ENCODE data around the gene MMP28.
A peak's percentile ranks its signal among the peaks of the same experiment; 100 is the strongest.

The MMP28 gene

DNA sequence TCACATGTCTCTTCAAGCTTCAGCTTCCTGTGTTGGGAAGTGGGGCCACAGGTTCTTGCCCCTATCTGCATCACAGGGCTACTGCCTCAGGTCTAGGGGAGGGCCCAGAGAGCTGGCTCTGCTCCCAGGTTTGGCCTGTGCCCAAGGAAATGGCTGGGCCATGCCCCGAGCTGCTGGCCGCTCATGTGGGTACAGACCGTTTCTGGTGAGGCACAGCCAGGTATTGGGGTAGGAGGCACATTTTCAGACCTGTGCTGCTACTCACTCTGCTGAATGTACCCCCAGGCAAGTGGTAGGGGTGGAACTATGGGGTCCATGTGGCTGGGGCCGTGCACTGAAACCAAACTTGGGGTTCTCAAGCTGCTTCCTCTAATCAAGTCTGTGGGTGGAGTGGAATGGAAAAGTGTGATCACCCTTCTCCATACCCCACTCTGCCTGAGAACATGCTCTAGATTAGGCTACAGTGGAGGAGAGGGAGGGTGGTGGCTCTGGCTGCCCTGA lies 47.0 kb downstream of the MMP28 start:
- DNase-seq (ENCODE audit: low read depth), result no peak
- H3K4me3 ChIP-seq (ENCODE audit: low read depth, low read length), result no peak overlapping the region

GRCh38 chr17:35747540-35748017 lies 47.9 kb downstream of the MMP28 start:
- DNase-seq (ENCODE audit: low read depth), result no peak
- no peak overlapping the region for H3K4me3 ChIP-seq (ENCODE audit: low read depth, low read length)

GRCh38 chr17:35745749-35746320 lies 49.6 kb downstream of the MMP28 start:
- no peak overlapping the region for H3K4me3 ChIP-seq (ENCODE audit: low read depth, low read length)
- DNase-seq (ENCODE audit: low read depth), result no peak

DNA sequence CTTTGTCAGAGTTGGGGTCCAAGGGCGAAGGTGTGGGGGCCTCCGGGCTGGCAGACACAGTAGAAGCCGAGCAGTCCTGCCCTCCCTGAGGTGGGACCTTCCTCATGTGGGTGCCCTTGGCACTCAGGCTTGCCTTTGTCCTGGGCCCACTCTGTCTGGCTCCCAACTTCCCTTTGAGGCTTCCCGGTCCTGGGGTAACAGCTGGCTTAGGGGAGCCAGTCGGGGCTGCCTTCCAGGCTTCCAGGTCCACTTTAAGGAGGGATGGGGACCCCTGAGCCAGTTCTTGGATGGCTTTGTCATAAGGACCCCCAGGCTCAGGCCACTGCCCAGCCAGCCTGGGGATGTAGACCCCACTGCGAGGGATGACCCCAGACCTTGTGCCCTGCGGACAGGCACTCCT lies 50.2 kb downstream of the MMP28 start:
- DNase-seq (ENCODE audit: low read depth), result no peak
- no peak overlapping the region for H3K4me3 ChIP-seq (ENCODE audit: low read depth, low read length)

- DNase-seq (ENCODE audit: low read depth), result no peak
- H3K4me3 ChIP-seq (ENCODE audit: low read depth, low read length), result no peak overlapping the region
Observed at GRCh38 chr17:35744830-35745229, 50.6 kb downstream of the MMP28 start.

GRCh38 chr17:35743626-35744328 lies 51.7 kb downstream of the MMP28 start:
- H3K4me3 ChIP-seq (ENCODE audit: low read depth, low read length), result no peak overlapping the region
- no peak for DNase-seq (ENCODE audit: low read depth)

GRCh38 chr17:35742896-35743477 lies 52.5 kb downstream of the MMP28 start:
- DNase-seq (ENCODE audit: low read depth), result no peak
- H3K4me3 ChIP-seq (ENCODE audit: low read depth, low read length), result no peak overlapping the region

- no peak overlapping the region for H3K4me3 ChIP-seq (ENCODE audit: low read depth, low read length)
Observed at GRCh38 chr17:35742496-35742895, 52.9 kb downstream of the MMP28 start.

DNA sequence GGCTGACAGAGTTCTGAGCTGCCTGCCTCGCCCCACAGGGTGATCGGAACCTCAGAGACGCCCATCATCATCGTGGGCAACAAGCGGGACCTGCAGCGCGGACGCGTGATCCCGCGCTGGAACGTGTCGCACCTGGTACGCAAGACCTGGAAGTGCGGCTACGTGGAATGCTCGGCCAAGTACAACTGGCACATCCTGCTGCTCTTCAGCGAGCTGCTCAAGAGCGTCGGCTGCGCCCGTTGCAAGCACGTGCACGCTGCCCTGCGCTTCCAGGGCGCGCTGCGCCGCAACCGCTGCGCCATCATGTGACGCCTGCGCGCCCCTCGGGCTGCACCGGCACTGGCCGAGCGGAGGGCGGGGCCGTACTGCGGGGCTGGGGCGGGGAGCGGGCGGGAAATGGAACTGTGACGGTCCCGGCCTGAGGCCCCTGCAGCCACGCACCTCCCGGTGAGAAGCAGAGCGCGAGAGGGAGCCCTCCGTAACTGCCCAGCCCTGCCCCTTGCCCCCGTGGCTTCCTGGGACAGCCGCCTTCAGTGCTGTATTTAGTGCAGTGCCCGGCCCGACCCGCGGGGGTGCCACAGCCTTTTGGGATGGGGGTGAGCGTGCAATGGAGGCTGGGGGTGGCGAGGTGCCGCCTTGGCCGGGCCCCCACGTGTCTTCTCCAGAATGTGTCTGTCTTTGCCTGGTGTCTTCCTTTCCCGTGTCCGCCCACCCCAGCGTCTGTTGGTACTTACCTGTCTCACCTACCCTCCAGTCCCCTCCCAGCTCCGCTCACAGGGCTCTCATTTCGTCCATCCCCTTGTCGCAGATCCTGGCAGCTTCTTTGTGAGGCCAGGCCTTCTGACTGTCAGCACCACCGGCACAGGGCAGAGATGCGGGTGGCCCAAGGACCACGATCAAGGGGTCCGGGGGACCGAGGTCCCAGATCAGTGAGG lies 54.2 kb downstream of the MMP28 start:
- DNase-seq (ENCODE audit: low read depth), result no peak
- H3K4me3 ChIP-seq (ENCODE audit: low read depth, low read length), result no peak overlapping the region

More at GRCh38 chr17:35742496-35742895, 52.9 kb downstream of the MMP28 start:
- DNase-seq (ENCODE audit: low read depth), result no peak

DNA sequence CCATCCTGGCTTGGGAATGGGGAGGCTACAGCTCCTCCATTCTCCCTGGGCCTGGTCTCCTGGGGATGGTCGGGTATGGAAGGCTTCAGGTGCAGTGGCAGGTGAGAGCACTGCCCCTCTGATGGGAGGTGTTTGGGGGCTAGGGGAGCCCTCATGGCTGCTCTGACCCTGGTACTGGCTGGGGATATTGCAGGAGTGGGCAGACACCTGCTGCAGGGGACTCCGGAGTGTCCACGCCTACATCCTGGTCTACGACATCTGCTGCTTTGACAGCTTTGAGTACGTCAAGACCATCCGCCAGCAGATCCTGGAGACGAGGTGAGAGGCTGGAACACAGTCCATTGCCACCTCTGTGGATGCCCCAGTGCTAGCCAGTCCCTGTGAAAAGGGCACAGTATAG lies 55.2 kb downstream of the MMP28 start:
- DNase-seq (ENCODE audit: low read depth), result no peak
- H3K4me3 ChIP-seq (ENCODE audit: low read depth, low read length), result no peak overlapping the region

DNA sequence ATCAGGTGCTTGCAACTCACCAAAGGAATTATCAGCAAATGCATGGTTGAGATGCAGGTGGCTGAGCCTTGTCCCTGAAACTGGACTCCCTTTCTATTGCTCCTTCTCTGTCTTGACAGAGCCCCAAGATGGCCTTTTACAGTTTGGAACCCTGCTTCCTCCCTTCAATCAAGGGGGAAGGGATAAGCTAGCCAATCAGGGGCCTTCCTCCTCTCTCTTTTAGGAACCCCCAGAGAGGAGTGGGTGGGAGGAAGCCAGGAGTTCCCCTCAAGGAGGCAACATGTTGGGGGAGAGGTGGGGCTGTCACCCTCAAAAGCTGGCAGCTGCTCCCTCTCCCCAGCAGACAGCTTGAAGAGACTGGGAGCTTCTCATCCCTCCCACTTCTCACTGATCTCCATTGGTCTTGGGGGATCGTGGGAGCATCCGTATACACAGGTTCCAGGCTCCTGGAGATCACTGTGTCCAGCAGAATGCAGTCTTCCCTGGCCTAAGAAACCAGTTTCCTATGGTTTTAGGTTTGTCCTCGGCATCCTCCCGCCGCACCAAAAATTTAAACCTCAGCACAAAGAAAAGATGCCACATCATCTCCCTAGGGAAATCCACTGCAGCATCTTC lies 56.8 kb downstream of the MMP28 start:
- DNase-seq (ENCODE audit: low read depth), result no peak

GRCh38 chr17:35736236-35736635 lies 59.2 kb downstream of the MMP28 start:
- H3K4me3 ChIP-seq (ENCODE audit: low read depth, low read length), result no peak overlapping the region
- no peak for DNase-seq (ENCODE audit: low read depth)

More for the DNA sequence above, 56.8 kb downstream of the MMP28 start:
- H3K4me3 ChIP-seq (ENCODE audit: low read depth, low read length), result no peak overlapping the region

GRCh38 chr17:35735036-35735805 lies 60.2 kb downstream of the MMP28 start:
- DNase-seq (ENCODE audit: low read depth), result no peak
- no peak overlapping the region for H3K4me3 ChIP-seq (ENCODE audit: low read depth, low read length)

DNA sequence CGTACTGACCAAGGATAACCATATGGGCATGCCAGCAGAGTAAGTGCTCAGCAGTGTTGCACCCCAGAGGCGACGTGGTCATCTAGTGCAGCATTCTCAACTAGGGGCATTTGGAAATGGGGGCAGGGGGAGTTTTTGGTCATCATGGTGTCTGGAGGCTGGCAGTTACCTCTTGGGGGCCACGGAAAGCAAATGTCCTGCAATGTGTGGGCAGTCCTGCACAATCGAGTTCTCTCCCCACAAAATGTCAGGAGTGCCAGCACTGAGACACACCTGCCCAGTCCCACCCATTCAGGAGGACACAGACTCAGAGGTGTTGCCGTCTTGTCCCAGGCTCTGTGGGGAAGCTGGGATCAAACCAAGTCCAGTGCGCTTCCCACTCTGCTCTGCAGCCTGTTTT lies 61.0 kb downstream of the MMP28 start:
- H3K4me3 ChIP-seq (ENCODE audit: low read depth, low read length), result no peak overlapping the region
- no peak for DNase-seq (ENCODE audit: low read depth)

DNA sequence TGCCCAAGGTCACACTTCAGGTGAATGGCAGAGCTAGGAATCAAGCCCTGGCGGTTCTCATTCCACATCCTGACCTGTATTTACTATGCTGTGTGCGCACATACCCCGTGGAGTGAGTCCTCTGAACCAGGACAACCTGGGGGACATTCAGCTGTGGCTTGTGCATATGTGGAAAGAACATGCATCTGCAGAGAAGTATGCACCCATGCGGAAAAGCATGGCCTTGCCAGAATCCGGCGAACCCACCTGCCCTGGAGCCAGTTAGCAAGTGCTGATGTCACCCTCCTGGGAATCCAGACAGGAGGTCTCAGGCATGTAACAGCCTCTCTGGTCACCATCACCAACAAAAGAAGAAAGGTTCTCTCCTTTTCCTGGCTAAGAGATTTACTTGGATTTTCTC lies 62.1 kb downstream of the MMP28 start:
- no peak for DNase-seq (ENCODE audit: low read depth)
- no peak overlapping the region for H3K4me3 ChIP-seq (ENCODE audit: low read depth, low read length)

GRCh38 chr17:35732806-35733136 lies 62.7 kb downstream of the MMP28 start:
- H3K4me3 ChIP-seq (ENCODE audit: low read depth, low read length), result no peak overlapping the region
- DNase-seq (ENCODE audit: low read depth), result no peak

DNA sequence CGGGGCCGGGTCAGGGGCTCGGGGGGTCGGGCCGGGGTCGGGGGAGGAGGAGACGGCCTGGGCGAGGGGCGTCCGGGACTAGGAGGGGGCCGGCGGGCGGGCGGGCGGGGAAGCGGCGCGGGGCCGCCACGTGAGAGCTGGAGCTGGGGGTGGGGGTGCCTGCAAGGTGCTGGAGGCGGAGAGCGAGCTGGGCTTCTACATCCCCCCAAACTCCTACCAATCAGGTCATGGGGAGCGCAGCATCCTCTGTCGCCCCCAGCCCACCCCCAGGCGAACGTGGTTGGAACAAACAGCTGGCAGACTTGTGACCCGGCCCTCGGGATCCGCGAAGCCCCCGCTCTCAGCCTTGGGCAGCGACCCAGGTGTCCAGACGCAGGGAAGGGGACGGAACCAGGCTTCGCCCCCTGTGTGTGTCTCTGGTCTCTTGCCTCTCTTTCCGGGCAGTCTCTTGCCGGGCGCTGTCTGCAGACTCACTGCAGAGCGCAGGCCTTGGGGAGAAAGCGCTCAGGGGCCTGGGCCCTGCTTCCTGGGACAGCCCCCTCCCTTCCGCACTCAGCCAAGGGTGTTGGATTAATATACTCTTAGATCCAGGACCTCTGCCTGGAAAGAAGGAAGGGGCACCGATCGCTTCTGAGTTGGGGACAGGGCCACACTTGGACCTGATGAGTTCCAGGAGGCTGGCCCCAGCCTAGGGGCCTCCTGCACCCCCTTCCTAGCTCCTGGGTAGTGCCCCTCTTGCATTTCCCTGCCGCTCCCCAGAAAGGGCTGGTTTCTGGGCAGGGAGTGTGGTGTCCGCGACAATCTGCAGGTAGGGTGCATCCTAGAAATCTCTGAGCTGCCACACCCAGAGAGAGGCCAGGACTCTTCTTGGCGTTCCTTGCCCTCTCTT lies 63.3 kb downstream of the MMP28 start:
- H3K4me3 ChIP-seq (ENCODE audit: low read depth, low read length), result peak overlapping the region; percentile 60
- no peak for DNase-seq (ENCODE audit: low read depth)
